GM23248 (cell line): ENCODE results near the gene TSPAN14.

ENCODE experiments used
- EZH2 ChIP-seq: fragments of 200-600 bp; sonication (generic); IDR thresholded peaks from 2 replicates; pipeline ENCODE4 v1.6.1; 2018; ENCODE audit warnings: antibody characterized with exemption, mild to moderate bottlenecking; ENCODE audit not compliant: insufficient read depth, poor library complexity, severe bottlenecking
- EZH2phosphoT487 ChIP-seq: fragments of 200-600 bp; sonication (generic); IDR thresholded peaks from 2 replicates; pipeline ENCODE4 v1.6.1; 2018; ENCODE audit warnings: antibody characterized with exemption, moderate library complexity, mild to moderate bottlenecking, low read depth; ENCODE audit not compliant: insufficient read depth

DNA sequence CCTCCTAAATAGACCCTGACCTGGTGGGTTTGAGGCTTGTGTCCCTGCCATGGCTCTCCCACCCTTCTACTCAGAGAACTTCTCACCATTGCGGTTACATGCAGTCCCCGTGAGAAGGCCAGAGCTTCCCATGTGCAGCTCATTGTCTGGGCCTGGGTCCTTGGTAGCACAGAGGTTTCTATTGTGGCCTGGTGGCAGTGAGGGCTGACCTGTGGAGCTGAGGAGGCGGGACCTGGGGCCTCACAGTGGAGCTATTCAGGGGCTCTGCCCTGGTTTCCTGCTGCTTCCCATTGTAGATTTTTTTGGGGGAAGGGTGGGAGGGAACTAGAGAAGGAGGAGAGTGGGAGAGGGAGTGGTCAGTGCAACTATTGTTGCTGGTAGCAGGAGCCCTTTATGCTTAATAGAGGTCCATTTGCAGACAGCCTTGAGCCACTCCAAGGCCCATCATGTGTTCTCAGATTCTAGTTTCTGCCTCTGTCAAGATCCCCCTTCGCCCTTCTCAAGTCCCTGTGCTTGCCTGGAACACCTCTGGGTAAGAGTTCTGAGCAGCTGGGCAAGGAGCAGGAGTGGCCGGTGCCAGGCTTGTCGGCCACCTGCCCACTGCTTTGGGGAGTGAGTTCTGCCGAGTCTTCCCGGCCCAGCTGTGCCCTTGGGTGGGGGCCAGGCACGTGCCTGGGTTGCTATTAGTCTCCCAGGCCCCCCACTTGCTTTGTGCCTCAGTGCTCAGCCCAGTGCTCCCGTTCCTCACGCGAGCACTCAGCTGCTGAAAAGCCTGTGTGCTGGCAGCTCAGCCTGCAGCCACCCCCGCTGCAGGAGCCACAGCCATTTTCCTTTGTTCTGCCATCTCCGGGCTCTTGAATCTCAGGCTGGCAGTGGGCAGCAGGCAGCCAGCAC is 10.7 kb downstream of the TSPAN14 start:
- TF ChIP-seq EZH2phosphoT487 (no peak), EZH2 (no peak)
